Liver (tissue), 3 donors: ENCODE results near the gene KCNIP4.

ENCODE experiments used
- CTCF ChIP-seq: fragments of 150-350 bp; IDR thresholded peaks from 2 replicates; pipeline ENCODE4 v1.5.1; 2017; ENCODE audit warnings: improper control_type of control experiment, low read depth, low read length; ENCODE audit not compliant: missing input control
- GABPA ChIP-seq, 2 donors: IDR thresholded peaks in 1 of 2; conservative IDR thresholded peaks in 1 of 2; 2 replicates each; pipeline ENCODE4 v1.6.1; 2016; ENCODE audit warnings: antibody characterized with exemption in 2 of 2, mild to moderate bottlenecking in 1 of 2, moderate library complexity in 1 of 2
- HNF4G ChIP-seq: IDR thresholded peaks from 2 replicates; pipeline ENCODE4 v1.6.1; 2016; ENCODE audit warnings: antibody characterized with exemption
- JUND ChIP-seq, 2 donors: IDR thresholded peaks; 2 replicates each; pipeline ENCODE4 v1.6.1; 2016; ENCODE audit warnings: antibody characterized with exemption in 2 of 2
- MAX ChIP-seq: IDR thresholded peaks from 2 replicates; pipeline ENCODE4 v1.6.1; 2016; ENCODE audit warnings: antibody characterized with exemption
- TF ChIP-seq, protein P1 (sequence below): IDR thresholded peaks from 2 replicates; pipeline ENCODE4 v1.6.1; 2016; ENCODE audit warnings: antibody characterized with exemption
- donor health status: healthy.
- donor health status: healthy.

DNA sequence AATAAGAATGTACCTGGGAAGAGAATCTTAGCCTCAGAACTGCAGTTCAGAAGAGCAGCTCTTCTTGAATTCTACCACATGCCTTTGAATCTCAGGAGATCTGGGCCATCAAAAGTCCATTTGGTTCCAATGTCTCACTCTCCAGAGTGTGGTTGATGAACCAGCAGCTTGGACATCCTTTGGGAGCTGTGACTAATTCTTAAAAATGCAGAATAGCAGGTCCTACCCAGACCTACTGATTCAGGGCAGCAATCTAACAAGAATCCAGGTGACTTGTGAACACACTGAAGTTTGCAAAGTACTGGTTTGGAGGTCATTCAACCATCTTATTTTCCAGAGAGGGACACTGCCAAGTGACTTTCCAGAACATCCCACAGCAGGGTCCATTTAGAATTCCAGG is 1003.6 kb downstream of the KCNIP4 start:
- TF ChIP-seq CTCF (no peak), JUND (IDR thresholded peaks at IDR 0.05) (no peak), MAX (no peak), GABPA (IDR thresholded peaks at IDR 0.05 in 1 of 2, conservative IDR thresholded peaks at IDR 0.05 in 1 of 2) (no peak), HNF4G (no peak)
- TF ChIP-seq, protein P1, sequence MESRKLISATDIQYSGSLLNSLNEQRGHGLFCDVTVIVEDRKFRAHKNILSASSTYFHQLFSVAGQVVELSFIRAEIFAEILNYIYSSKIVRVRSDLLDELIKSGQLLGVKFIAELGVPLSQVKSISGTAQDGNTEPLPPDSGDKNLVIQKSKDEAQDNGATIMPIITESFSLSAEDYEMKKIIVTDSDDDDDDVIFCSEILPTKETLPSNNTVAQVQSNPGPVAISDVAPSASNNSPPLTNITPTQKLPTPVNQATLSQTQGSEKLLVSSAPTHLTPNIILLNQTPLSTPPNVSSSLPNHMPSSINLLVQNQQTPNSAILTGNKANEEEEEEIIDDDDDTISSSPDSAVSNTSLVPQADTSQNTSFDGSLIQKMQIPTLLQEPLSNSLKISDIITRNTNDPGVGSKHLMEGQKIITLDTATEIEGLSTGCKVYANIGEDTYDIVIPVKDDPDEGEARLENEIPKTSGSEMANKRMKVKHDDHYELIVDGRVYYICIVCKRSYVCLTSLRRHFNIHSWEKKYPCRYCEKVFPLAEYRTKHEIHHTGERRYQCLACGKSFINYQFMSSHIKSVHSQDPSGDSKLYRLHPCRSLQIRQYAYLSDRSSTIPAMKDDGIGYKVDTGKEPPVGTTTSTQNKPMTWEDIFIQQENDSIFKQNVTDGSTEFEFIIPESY: no peak
